BJ (cell line): ENCODE measurements around the gene SH3BP2. TPM values are rescaled to one million over a fixed set of nuclear protein-coding genes. Genes with fewer than 3 reads are reported as not detected.

ENCODE experiments used
- CTCF ChIA-PET: fragments of 350-600 bp; formaldehyde crosslinking; extraction: SDS; loops from one replicate; lab custom pipeline; 2021; ENCODE audit warnings: antibody characterized with exemption, inconsistent platforms; lab: Yijun Ruan, JAX
- POLR2A ChIA-PET: fragments of 300-600 bp; sonication (Branson Sonifier 250); formaldehyde crosslinking; extraction: SDS; loops from one replicate; lab custom pipeline; 2021; ENCODE audit warnings: antibody characterized with exemption; lab: Charles Lee
- DNase-seq: peaks from one replicate; pipeline ENCODE4 v3.0.0-alpha.2; 2011; ENCODE audit warnings: low read depth
- H3K27me3 ChIP-seq: 2 replicates; pipeline ENCODE4 v1.6.0; 2011; ENCODE audit warnings: low read length; ENCODE audit not compliant: control insufficient read depth, insufficient read depth
- H3K36me3 ChIP-seq: 2 replicates; pipeline ENCODE4 v1.5.1; 2011; ENCODE audit warnings: low read length; ENCODE audit not compliant: control insufficient read depth, insufficient read depth
- H3K4me3 ChIP-seq: 2 replicates; pipeline ENCODE4 v1.5.1; 2011; ENCODE audit warnings: low read depth, mild to moderate bottlenecking, control low read depth, low read length
- polyA plus RNA-seq: library from polyadenylated mRNA; depleted of rRNA; stranded (reverse); fragments of >200 nt; gene quantifications from 2 replicates; pipeline ENCODE4 v1.2.3, GENCODE V29; 2011
- TF ChIP-seq, protein P1 (sequence below): IDR thresholded peaks from 2 replicates; pipeline ENCODE4 v1.5.1; 2011; ENCODE audit warnings: low read depth, mild to moderate bottlenecking, control low read depth, inconsistent platforms, low read length, moderate library complexity; ENCODE audit not compliant: insufficient read depth

Gene SH3BP2
- polyA plus RNA-seq, 1 experiment: 42.2 TPM

GRCh38 chr4:2850966-2851798 is 58.3 kb downstream of the SH3BP2 start:
- POLR2A ChIA-PET: no interaction called here
- Histone ChIP-seq H3K27me3 (no peaks in the 10 kb centered on the region), H3K36me3 (0 out of 2 replicates have a peak, but pooled peaks cover 2% of the 10 kb centered on the region), H3K4me3 (no peak overlapping the region)
- TF ChIP-seq, protein P1, sequence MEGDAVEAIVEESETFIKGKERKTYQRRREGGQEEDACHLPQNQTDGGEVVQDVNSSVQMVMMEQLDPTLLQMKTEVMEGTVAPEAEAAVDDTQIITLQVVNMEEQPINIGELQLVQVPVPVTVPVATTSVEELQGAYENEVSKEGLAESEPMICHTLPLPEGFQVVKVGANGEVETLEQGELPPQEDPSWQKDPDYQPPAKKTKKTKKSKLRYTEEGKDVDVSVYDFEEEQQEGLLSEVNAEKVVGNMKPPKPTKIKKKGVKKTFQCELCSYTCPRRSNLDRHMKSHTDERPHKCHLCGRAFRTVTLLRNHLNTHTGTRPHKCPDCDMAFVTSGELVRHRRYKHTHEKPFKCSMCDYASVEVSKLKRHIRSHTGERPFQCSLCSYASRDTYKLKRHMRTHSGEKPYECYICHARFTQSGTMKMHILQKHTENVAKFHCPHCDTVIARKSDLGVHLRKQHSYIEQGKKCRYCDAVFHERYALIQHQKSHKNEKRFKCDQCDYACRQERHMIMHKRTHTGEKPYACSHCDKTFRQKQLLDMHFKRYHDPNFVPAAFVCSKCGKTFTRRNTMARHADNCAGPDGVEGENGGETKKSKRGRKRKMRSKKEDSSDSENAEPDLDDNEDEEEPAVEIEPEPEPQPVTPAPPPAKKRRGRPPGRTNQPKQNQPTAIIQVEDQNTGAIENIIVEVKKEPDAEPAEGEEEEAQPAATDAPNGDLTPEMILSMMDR: no peak
- DNase-seq: no peak
- CTCF ChIA-PET: no interaction called here

DNA sequence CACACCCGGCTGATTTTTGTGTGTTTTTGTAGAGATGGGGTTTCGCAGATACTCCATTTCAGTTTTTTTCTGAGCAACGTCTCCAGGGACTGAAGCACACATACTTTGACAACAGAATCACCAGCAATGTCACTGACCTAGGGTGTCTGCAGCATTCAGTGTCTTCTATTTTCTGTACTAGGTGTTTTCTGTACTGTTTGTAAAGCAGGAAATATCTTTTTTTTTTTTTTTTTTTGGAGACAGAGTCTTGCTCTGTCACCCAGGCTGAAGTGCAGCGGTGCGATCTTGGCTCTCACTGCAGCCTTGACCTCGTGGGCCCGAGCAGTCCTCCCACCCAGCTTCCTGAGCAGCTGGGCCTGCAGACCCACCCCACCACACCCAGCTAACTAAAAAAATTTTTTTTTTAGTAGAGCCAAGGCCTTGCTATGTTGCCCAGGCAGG is 59.6 kb downstream of the SH3BP2 start:
- ChIA-PET POLR2A (no interaction called here), CTCF (interaction anchor here (1.4 kb wide), 1 partner anchor 10 kb away, joined by 3 read pairs; no protein-coding TSS in a partner anchor)
- TF ChIP-seq, protein P1: no peak
- Histone ChIP-seq H3K36me3 (0 out of 2 replicates have a peak, but pooled peaks cover 2% of the 10 kb centered on the region), H3K27me3 (no peaks in the 10 kb centered on the region), H3K4me3 (no peak overlapping the region)
- DNase-seq: no peak

DNA sequence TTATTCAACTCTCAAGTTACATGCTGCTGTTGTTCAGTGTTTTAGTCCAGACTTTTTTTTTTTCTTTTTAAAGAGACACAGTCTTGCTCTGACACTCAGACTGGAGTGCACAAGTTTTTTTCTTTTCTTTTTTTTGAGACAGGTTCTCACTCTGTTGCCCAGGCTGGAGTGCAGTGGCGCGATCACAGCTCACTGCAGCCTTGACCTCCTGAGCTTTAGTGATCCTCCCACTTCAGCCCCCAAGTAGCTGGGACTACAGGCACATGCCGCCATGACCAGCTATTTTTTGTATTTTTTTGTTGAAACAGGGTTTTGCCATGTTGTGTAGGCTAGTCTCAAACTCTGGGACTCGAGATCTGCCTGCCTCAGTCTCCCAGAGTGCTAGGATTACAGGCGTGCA is 62.7 kb downstream of the SH3BP2 start:
- ChIA-PET CTCF (no interaction called here), POLR2A (interaction anchor here (0.6 kb wide), 1 partner anchor 95 kb away, joined by 4 read pairs; no protein-coding TSS in a partner anchor)
- no peaks in the 10 kb centered on the region for H3K27me3 ChIP-seq
- 0 out of 2 replicates have a peak, but pooled peaks cover 2% of the 10 kb centered on the region for H3K36me3 ChIP-seq
- no peak for DNase-seq
- H3K4me3 ChIP-seq: no peak overlapping the region
- TF ChIP-seq, protein P1: no peak

DNA sequence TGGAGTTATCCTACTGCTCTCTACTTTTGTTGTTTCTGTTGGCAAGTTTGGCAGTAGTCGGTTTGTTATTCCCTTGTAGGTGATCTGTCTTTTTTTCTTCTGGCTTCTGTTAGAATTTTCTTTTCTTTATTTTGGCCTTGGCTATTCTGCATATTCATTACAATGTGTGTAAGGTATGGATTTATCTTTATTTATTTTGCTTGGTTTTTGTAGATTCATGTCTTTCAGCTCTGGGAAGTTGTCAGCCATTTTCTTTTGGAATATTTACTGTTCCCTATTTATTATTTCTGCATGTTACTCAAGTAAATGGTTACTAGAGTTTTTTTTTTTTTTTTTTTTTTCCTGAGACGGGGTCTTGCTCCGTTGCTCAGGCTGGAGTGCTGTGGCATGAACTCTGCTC is 63.4 kb downstream of the SH3BP2 start:
- POLR2A ChIA-PET: no interaction called here
- Histone ChIP-seq H3K27me3 (no peaks in the 10 kb centered on the region), H3K36me3 (0 out of 2 replicates have a peak, but pooled peaks cover 2% of the 10 kb centered on the region), H3K4me3 (no peak overlapping the region)
- CTCF ChIA-PET: interaction anchor here (0.8 kb wide), 1 partner anchor 92 kb away, joined by 3 read pairs; no protein-coding TSS in a partner anchor
- TF ChIP-seq, protein P1: no peak
- DNase-seq: no peak

DNA sequence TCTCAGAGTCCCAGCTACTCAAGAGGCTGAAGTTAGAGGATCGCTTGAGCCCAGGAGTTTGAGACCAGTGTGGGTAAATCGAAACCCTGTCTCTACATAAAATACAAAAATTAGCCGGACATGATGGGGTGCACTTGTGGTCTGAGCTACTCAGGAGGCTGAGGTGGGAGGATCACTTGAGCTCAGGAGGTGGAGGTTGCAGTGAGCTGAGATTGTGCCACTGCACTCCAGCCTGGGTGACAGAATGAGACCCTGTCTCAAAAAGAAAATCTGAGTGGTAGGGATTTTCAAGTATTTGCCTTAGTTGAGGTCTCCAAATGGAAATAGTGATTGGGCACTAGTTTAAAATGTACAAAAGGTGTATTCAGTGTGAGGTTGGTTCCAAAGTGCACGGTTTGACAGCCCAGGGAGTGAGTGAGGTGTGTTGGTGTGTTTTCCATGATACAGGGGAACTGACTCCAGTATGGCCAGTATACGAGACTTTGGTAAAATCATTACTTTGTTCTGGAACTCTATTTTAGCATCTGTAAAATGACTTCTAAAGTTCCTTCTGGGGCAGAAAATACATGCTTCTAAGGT is 64.6 kb downstream of the SH3BP2 start:
- Histone ChIP-seq H3K27me3 (no peaks in the 10 kb centered on the region), H3K36me3 (0 out of 2 replicates have a peak, but pooled peaks cover 2% of the 10 kb centered on the region), H3K4me3 (no peak overlapping the region)
- TF ChIP-seq, protein P1: no peak
- DNase-seq: no peak
- ChIA-PET CTCF (interaction anchor here (0.8 to 1.9 kb wide), 2 partner anchors 8 to 94 kb away, joined by 3 to 5 read pairs; no protein-coding TSS in a partner anchor), POLR2A (no interaction called here)
